ENCODE results near the gene RGL3. TPM values are rescaled to one million over a fixed set of nuclear protein-coding genes. Genes with fewer than 3 reads are reported as not detected.

The RGL3 gene
- total RNA-seq, 2 experiments from 2014 or later: not detected

GRCh38 chr19:11405846-11406643, 13.1 kb downstream of the RGL3 start:
- ChIA-PET CTCF (interaction anchor here (0.6 to 1.9 kb wide), 5 partner anchors 22 to 76 kb away, joined by 3 to 8 read pairs (median 3); partner anchors contain the start of genes EPOR and ODAD3), POLR2A (no interaction called here)
- Mint-ChIP-seq H3K27me3 (peaks cover 2% of the 10 kb centered on the region), H3K4me1 (no peaks in the 10 kb centered on the region), H3K4me3 (no peak overlapping the region), H3K36me3 (ENCODE audit: low read depth) (no peaks in the 10 kb centered on the region), H3K27ac (no peak overlapping the region), H3K9me3 (no peaks in the 10 kb centered on the region)
- DNase-seq: peak; percentile 30

DNA sequence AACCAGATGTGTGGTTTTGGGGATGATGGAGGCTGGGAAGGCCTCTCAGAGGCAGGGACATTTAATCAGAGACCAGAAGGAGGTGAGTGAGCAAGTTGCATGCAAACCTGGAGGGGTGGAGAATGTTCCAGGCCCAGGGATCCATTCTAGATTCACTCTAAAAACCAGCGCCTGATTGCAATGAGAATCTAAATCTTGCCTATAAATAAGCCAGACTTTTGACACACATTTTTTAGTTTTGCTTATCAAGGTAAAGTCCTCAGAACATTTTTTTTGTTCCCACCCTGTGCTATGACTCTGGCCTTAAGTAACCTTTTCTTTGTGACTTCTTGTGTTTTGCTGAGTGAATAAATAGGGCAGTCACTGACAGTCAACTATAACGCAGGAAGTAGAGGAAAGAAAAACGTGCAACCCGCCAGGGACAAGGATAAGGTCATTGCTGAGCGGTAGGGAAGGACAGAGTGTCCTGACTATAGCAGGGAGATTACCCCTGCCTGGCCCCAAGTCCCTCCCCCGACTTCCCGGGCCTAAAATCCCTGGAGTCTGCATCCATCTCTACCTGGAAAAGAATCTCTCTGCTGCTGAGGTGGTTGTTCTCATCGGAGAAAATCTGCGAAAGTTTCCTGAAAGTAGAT, 14.4 kb downstream of the RGL3 start:
- H3K4me1 Mint-ChIP-seq: no peaks in the 10 kb centered on the region
- no peak overlapping the region for H3K4me3 Mint-ChIP-seq
- CTCF ChIA-PET: no interaction called here

GRCh38 chr19:11401808-11402543, 17.1 kb downstream of the RGL3 start:
- H3K4me1 Mint-ChIP-seq: no peaks in the 10 kb centered on the region
- no peak overlapping the region for H3K27ac Mint-ChIP-seq
- ChIA-PET POLR2A (no interaction called here), CTCF (interaction anchor here (0.5 to 2.6 kb wide), 3 partner anchors 16 to 30 kb away, joined by 3 to 7 read pairs (median 4); no protein-coding TSS in a partner anchor)
- H3K9me3 Mint-ChIP-seq: no peaks in the 10 kb centered on the region
- H3K27me3 Mint-ChIP-seq: no peaks in the 10 kb centered on the region
- DNase-seq: no peak
- no peaks in the 10 kb centered on the region for H3K36me3 Mint-ChIP-seq (ENCODE audit: low read depth)
- no peak overlapping the region for H3K4me3 Mint-ChIP-seq

More for the DNA sequence above, 14.4 kb downstream of the RGL3 start:
- DNase-seq: no peak
- Mint-ChIP-seq H3K9me3 (no peaks in the 10 kb centered on the region), H3K27me3 (peaks cover 2% of the 10 kb centered on the region), H3K36me3 (ENCODE audit: low read depth) (no peaks in the 10 kb centered on the region), H3K27ac (no peak overlapping the region)
- POLR2A ChIA-PET: no interaction called here

DNA sequence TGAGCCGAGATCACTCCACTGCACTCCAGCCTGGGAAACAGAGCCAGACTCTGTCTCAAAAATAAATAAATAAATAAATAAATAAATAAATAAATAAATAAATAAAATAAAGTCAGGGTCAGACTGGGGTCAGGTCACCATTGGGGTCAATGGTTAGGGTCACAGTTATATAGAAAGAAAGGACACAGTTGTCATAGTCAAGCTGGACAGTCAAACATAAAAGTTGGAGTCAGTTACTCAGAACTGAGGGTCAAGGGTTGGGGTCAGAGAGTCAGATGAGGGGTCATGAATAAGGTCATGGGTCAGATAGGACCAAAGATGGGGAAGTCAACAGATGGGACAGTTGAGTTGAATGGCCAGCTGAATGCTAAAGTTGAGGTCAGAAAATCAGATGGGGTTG, 18.3 kb downstream of the RGL3 start:
- H3K27me3 Mint-ChIP-seq: no peaks in the 10 kb centered on the region
- H3K9me3 Mint-ChIP-seq: no peaks in the 10 kb centered on the region
- POLR2A ChIA-PET: interaction anchor here (0.6 kb wide), 1 partner anchor 19 kb away, joined by 3 read pairs; no protein-coding TSS in a partner anchor

GRCh38 chr19:11399667-11400066, 19.4 kb downstream of the RGL3 start:
- CTCF ChIA-PET: interaction anchor here (1.2 to 1.7 kb wide), 2 partner anchors 9 to 18 kb away, joined by 5 to 9 read pairs; no protein-coding TSS in a partner anchor
- Mint-ChIP-seq H3K9me3 (no peaks in the 10 kb centered on the region), H3K27ac (peak overlapping the region; percentile 9), H3K27me3 (peaks cover 5% of the 10 kb centered on the region), H3K4me1 (no peaks in the 10 kb centered on the region), H3K4me3 (no peak overlapping the region), H3K36me3 (ENCODE audit: low read depth) (no peaks in the 10 kb centered on the region)
- POLR2A ChIA-PET: no interaction called here
- DNase-seq: no peak

More for the DNA sequence above, 18.3 kb downstream of the RGL3 start:
- H3K4me3 Mint-ChIP-seq: no peak overlapping the region
- no peaks in the 10 kb centered on the region for H3K4me1 Mint-ChIP-seq
- H3K36me3 Mint-ChIP-seq (ENCODE audit: low read depth): no peaks in the 10 kb centered on the region
- CTCF ChIA-PET: interaction anchor here (0.6 to 2.6 kb wide), 2 partner anchors 20 to 122 kb away, joined by 3 to 7 read pairs; no protein-coding TSS in a partner anchor
- H3K27ac Mint-ChIP-seq: no peak overlapping the region
- DNase-seq: no peak

DNA sequence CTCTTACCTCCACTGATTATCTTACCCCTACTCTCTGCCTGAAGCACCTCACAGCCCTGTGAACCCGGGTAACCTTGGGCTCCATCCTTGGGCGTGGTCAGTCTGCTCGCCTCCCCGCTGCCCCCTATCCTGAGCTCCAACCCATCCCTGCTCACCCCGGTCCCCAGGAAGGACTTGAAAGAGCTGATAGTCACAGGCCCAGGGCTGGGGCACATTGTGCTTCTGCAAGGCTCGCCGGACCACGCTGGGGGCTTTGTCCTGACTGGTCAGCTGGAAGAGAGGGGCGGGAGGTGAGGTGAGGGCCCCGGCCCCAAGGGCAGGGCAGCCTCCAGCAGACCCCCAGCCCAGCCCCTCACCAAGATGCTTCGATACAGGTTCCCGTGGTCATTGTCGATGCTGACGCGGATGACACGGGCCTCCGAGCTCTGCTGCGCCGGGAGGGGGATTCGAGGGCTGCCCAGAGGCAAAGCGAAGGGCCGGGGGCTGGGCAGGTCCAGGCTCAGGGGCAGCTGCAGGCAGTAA, 22.0 kb downstream of the RGL3 start:
- no peaks in the 10 kb centered on the region for H3K9me3 Mint-ChIP-seq
- no peak for DNase-seq
- peaks cover 6% of the 10 kb centered on the region for H3K4me1 Mint-ChIP-seq
- H3K4me3 Mint-ChIP-seq: no peak overlapping the region
- ChIA-PET POLR2A (no interaction called here), CTCF (interaction anchor here (1.3 kb wide), 1 partner anchor 9 kb away, joined by 3 read pairs; no protein-coding TSS in a partner anchor)
- H3K27ac Mint-ChIP-seq: no peak overlapping the region
- H3K27me3 Mint-ChIP-seq: peaks cover 5% of the 10 kb centered on the region
- H3K36me3 Mint-ChIP-seq (ENCODE audit: low read depth): no peaks in the 10 kb centered on the region

- Mint-ChIP-seq H3K27me3 (peaks cover 7% of the 10 kb centered on the region), H3K4me1 (peaks cover 13% of the 10 kb centered on the region), H3K27ac (no peak overlapping the region), H3K36me3 (ENCODE audit: low read depth) (no peaks in the 10 kb centered on the region), H3K4me3 (no peak overlapping the region), H3K9me3 (no peaks in the 10 kb centered on the region)
- POLR2A ChIA-PET: no interaction called here
- CTCF ChIA-PET: interaction anchor here (0.6 to 2.4 kb wide), 6 partner anchors 8 to 92 kb away, joined by 3 to 7 read pairs (median 4); no protein-coding TSS in a partner anchor
- no peak for DNase-seq
These were observed 28.0 kb downstream of the RGL3 start for GRCh38 chr19:11390933-11391680.

GRCh38 chr19:11390359-11390758, 28.8 kb downstream of the RGL3 start:
- Mint-ChIP-seq H3K27ac (no peak overlapping the region), H3K27me3 (peaks cover 6% of the 10 kb centered on the region), H3K4me1 (peaks cover 13% of the 10 kb centered on the region), H3K4me3 (no peak overlapping the region), H3K36me3 (ENCODE audit: low read depth) (no peaks in the 10 kb centered on the region), H3K9me3 (no peaks in the 10 kb centered on the region)
- ChIA-PET CTCF (interaction anchor here (0.9 to 2.4 kb wide), 5 partner anchors 9 to 92 kb away, joined by 3 to 7 read pairs (median 4); no protein-coding TSS in a partner anchor), POLR2A (interaction anchor here (0.6 kb wide), 1 partner anchor 15 kb away, joined by 3 read pairs; no protein-coding TSS in a partner anchor)
- DNase-seq: no peak

DNA sequence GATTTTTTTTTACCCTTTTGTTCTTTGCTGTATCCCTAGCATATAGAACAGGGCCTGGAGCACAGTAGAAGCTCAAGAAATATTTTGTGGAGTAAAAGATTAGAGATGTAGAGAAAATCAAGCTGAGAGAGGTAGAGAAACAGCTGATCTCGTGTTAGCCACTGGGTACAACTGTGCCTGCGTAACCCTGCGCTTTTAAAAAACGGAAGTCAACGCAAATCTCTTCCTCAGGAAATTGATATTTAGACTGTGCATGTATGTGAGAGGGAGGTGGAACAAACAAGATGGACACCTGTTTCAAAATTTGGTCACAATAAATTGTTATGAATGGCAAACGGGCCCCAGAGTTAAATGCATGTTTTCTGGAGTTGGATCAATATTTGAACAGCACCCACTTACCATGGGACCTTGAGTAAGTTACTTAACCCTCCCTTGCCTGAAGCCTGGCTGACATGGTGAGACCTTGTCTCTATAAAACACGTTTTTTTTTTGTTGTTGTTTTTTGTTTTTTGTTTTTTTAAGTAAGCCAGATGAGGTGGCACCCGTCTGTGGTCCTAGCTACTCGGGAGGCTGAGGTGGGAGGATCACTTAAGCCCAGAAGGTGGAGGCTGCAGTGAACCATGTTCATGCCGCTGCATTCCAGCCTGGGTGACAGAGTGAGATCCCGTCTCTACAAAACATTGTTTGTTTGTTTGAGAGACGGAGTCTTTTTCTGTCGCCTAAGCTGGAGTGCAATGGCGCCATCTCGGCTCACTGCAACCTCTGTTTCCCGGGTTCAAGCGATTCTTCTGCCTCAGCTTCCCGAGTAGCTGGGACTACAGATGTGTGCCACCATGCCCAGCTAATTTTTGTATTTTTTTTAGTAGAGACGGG, 31.7 kb downstream of the RGL3 start:
- DNase-seq: no peak
- Mint-ChIP-seq H3K36me3 (ENCODE audit: low read depth) (no peaks in the 10 kb centered on the region), H3K27ac (no peak overlapping the region), H3K4me3 (no peak overlapping the region), H3K4me1 (peaks cover 13% of the 10 kb centered on the region), H3K9me3 (no peaks in the 10 kb centered on the region), H3K27me3 (peaks cover 20% of the 10 kb centered on the region)
- POLR2A ChIA-PET: no interaction called here
- CTCF ChIA-PET: interaction anchor here (0.8 to 1.3 kb wide), 2 partner anchors 10 to 20 kb away, joined by 3 read pairs; no protein-coding TSS in a partner anchor

GRCh38 chr19:11384778-11385129, 34.4 kb downstream of the RGL3 start:
- CTCF ChIA-PET: interaction anchor here (0.9 kb wide), 1 partner anchor 36 kb away, joined by 3 read pairs; no protein-coding TSS in a partner anchor
- POLR2A ChIA-PET: no interaction called here
- no peak overlapping the region for H3K4me3 Mint-ChIP-seq
- DNase-seq: no peak
- no peaks in the 10 kb centered on the region for H3K9me3 Mint-ChIP-seq
- peaks cover 24% of the 10 kb centered on the region for H3K27me3 Mint-ChIP-seq
- H3K27ac Mint-ChIP-seq: no peak overlapping the region
- peaks cover 4% of the 10 kb centered on the region for H3K36me3 Mint-ChIP-seq (ENCODE audit: low read depth)
- peaks cover 32% of the 10 kb centered on the region for H3K4me1 Mint-ChIP-seq

DNA sequence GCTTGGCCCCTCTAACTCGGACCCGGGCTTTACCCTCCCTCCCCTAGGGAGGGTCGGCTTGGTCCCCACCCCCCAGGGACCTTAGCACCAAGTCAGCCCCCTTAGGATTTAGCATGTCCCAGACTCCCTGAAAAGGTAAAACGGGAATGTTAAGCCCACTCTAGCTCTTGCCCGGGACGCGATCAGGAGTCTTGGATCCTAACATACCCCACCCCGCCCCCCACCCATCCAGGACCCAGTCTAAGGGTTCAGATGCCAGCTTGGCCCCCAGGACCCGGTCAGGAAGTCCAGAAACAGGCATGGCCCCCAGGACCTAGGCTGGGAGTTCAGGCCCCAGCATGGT, 35.4 kb downstream of the RGL3 start:
- peaks cover 4% of the 10 kb centered on the region for H3K36me3 Mint-ChIP-seq (ENCODE audit: low read depth)
- H3K27ac Mint-ChIP-seq: no peak overlapping the region
- CTCF ChIA-PET: interaction anchor here (0.7 to 2.0 kb wide), 13 partner anchors 9 to 99 kb away, joined by 3 to 12 read pairs (median 4); partner anchors contain the start of genes ODAD3, PRKCSH and SWSAP1
- POLR2A ChIA-PET: interaction anchor here (0.6 kb wide), 1 partner anchor 108 kb away, joined by 3 read pairs; no protein-coding TSS in a partner anchor
- no peaks in the 10 kb centered on the region for H3K9me3 Mint-ChIP-seq
- H3K4me1 Mint-ChIP-seq: peaks cover 35% of the 10 kb centered on the region
- DNase-seq: no peak
- peaks cover 24% of the 10 kb centered on the region for H3K27me3 Mint-ChIP-seq
- no peak overlapping the region for H3K4me3 Mint-ChIP-seq
